Ramos (cell line): ENCODE results near the gene TP53I13.

Source experiments
- in situ Hi-C: fragments of 300-500 bp; cut with MboI; formaldehyde crosslinking; loops from one replicate; pipeline ENCODE4 v1.14.3; 2022; ENCODE audit warnings: low sequenced_read_pairs; ENCODE audit not compliant: unreplicated experiment

TP53I13 gene

GRCh38 chr17:29590411-29591145 is 22.1 kb downstream of the TP53I13 start:
- in situ Hi-C loops = no loop called here

- in situ Hi-C loops = no loop called here
Measured at GRCh38 chr17:29591146-29591736, 22.7 kb downstream of the TP53I13 start.

GRCh38 chr17:29591737-29592608 is 23.5 kb downstream of the TP53I13 start:
- in situ Hi-C loops = no loop called here

- in situ Hi-C loops = no loop called here
Measured at GRCh38 chr17:29592850-29593551, 24.5 kb downstream of the TP53I13 start, which contains the start of gene ANKRD13B. Gene ANKRD13B (plus strand): TSS chr17:29593132. CDS start chr17:29593622, 490 bp downstream.

- in situ Hi-C loops = no loop called here
Measured at GRCh38 chr17:29593591-29594518, 25.4 kb downstream of the TP53I13 start.

GRCh38 chr17:29594519-29595090 is 26.1 kb downstream of the TP53I13 start:
- in situ Hi-C loops = no loop called here

- in situ Hi-C loops = no loop called here
Measured at GRCh38 chr17:29595107-29595942, 26.8 kb downstream of the TP53I13 start.

- in situ Hi-C loops = no loop called here
Measured at GRCh38 chr17:29595943-29596774, 27.7 kb downstream of the TP53I13 start.

- in situ Hi-C loops = no loop called here
Measured at GRCh38 chr17:29596811-29597210, 28.3 kb downstream of the TP53I13 start.

GRCh38 chr17:29597361-29598172 is 29.1 kb downstream of the TP53I13 start:
- in situ Hi-C loops = no loop called here

- in situ Hi-C loops = no loop called here
Measured at GRCh38 chr17:29603109-29603674, 34.7 kb downstream of the TP53I13 start.

GRCh38 chr17:29607557-29608195 is 39.2 kb downstream of the TP53I13 start:
- in situ Hi-C loops = no loop called here

GRCh38 chr17:29608986-29609385 is 40.5 kb downstream of the TP53I13 start:
- in situ Hi-C loops = no loop called here

- in situ Hi-C loops = no loop called here
Measured at GRCh38 chr17:29610395-29610794, 41.9 kb downstream of the TP53I13 start.

GRCh38 chr17:29611351-29612093 is 43.0 kb downstream of the TP53I13 start:
- in situ Hi-C loops = no loop called here
